GM19025 (cell line): ENCODE measurements around the gene BEX2.

Experiments used
- ATAC-seq: cut with Tn5 transposase; IDR thresholded peaks from one replicate; pipeline ENCODE4 v1.9.1; 2021; ENCODE audit warnings: mild to moderate bottlenecking, low read depth, moderate library complexity; ENCODE audit not compliant: unreplicated experiment

Gene BEX2

DNA sequence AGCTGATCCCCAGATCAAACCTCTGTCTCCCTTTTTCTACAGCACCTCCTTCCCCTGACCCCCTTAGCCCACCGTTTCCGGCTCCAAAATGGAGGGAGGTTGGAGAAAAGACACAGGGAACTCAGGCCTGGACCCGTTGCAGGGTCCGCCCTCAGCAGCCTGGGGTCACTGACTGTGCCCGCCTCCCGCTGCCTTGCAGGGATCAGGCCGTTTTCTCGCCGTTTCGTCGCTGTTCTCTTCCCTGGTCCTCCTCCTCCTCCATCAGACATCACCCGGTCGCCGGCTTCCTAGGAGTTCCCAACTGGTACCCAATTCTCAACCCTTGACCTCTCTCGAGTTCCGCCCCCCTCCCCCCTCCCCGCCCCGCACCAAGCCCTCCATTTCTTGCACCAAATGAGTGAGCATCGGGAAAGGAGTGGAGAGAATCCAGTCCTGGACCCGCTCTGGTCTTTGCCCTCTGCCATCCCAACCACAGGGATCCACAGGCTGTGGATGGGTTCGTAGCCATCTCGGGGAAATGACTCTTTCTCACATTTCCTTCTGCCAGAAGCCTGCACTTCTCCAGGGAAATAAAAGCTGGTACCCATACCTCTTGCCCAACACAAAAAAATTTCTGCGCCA is 34.7 kb downstream of the BEX2 start:
- ATAC-seq = no peak

DNA sequence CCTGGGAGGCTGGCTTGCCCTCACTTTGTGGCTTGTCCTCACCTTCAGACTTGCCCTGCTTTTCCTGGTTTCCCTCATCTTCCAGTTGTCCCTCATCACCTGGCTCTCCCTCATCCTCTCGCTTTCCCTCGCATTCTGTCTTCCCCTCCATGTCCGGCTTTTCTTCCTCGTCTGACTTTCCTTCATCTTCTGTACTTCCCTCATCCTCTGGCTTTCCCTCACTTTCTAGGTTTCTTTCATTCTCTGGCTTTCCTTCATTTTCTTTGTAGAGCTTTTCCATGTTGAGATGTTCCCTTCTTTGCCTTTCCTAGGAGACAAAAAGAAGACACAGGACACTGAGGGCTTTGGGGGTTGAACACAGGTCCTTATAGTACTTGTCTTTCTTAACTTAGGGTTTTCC is 36.5 kb downstream of the BEX2 start:
- ATAC-seq = no peak
